Suprapubic skin (tissue), 4 donors: ENCODE data around the gene ALCAM.

ENCODE experiments used
- CTCF ChIP-seq, 2 donors: fragments of 200-600 bp in 1 of 2; fragments of 450-650 bp in 1 of 2; sonication (generic) in 1 of 2; IDR thresholded peaks; one replicate each; pipeline ENCODE4 v1.5.1; 2016 to 2019; ENCODE audit warnings: antibody characterized with exemption in 2 of 2, mild to moderate bottlenecking in 1 of 2, moderate library complexity in 1 of 2
- EP300 ChIP-seq: sonication (generic); formaldehyde crosslinking; IDR thresholded peaks from one replicate; pipeline ENCODE4 v1.6.1; 2017; ENCODE audit warnings: antibody characterized with exemption
- POLR2A ChIP-seq, 2 donors: fragments of 450-650 bp; IDR thresholded peaks; one replicate each; pipeline ENCODE4 v1.6.1; 2017; ENCODE audit warnings: antibody characterized with exemption in 2 of 2, mild to moderate bottlenecking in 2 of 2, moderate library complexity in 2 of 2
- POLR2AphosphoS5 ChIP-seq, 3 donors: sonication (generic); formaldehyde crosslinking; IDR thresholded peaks; one replicate each; pipeline ENCODE4 v1.6.1; 2017; ENCODE audit warnings: antibody characterized with exemption in 3 of 3

DNA sequence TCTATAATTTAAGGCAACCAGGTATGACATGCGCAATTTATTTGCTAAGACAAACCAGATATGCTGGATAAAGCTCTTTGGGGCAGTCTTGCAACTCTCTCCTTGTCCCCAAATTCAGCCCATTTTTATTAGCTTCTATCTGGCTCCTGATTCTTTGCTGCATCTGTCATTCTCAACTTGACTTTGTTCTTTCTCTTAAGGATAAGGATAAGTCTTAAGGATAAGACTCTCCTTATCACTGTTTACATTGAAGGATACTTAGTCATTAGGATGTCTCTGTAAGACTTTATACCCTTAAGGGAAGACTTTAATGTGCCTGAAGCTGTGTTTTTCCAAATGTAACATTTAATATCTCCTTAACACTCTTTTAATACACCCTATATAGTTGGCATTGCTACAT, 49.2 kb downstream of the ALCAM start:
- TF ChIP-seq CTCF (IDR thresholded peaks at IDR 0.05) (no peak), EP300 (no peak), POLR2A (IDR thresholded peaks at IDR 0.05) (no peak), POLR2AphosphoS5 (IDR thresholded peaks at IDR 0.05) (no peak)
